Measurements from ENCODE around the gene GP2. TPM values are rescaled to one million over a fixed set of nuclear protein-coding genes. Genes with fewer than 3 reads are reported as not detected.

GP2 gene
- total and polyA plus RNA-seq, 4 donors: 0.08 to 11.9 (median 0.88) TPM; not detected in 1

GRCh38 chr16:20308801-20309590, 18.3 kb downstream of the GP2 start:
- H3K4me1 ChIP-seq (ENCODE audit: control insufficient read depth in 5 of 5, insufficient read depth in 5 of 5, low read length in 5 of 5): no peaks in the 10 kb centered on the region
- no peak for ATAC-seq (ENCODE audit: insufficient read depth, low FRiP score)
- no peak overlapping the region for H3K27ac ChIP-seq (ENCODE audit: low read depth in 1 of 2, low read length in 1 of 2)
- H3K36me3 ChIP-seq (ENCODE audit: control insufficient read depth in 4 of 4, insufficient read depth in 4 of 4, low read length in 4 of 4): no peaks in the 10 kb centered on the region
- H3K9me3 ChIP-seq (ENCODE audit: control insufficient read depth in 4 of 4, insufficient read depth in 3 of 4, low read length in 3 of 4): peaks cover 0 to 3% (median 0%) of the 10 kb centered on the region in 4 donors
- no peak for DNase-seq
- H3K4me3 ChIP-seq: no peak overlapping the region
- no peak overlapping the region for H3K9ac ChIP-seq (ENCODE audit: insufficient read depth in 1 of 2, low read length in 2 of 2)
- no peak for TF ChIP-seq CTCF (IDR thresholded peaks at IDR 0.05; ENCODE audit: control extremely low read depth, extremely low read depth)
- WGBS, 2 donors: 75 to 78% methylated on average over 4 of the region's 4 CpGs
- peaks cover 0 to 6% (median 0%) of the 10 kb centered on the region in 3 donors for H3K27me3 ChIP-seq (ENCODE audit: control insufficient read depth in 3 of 3, insufficient read depth in 3 of 3, low read length in 2 of 3)

- no peak for TF ChIP-seq CTCF (IDR thresholded peaks at IDR 0.05; ENCODE audit: control extremely low read depth, extremely low read depth)
- WGBS, 2 donors: 76 to 88% methylated on average over 4 of the region's 4 CpGs
- Histone ChIP-seq H3K9ac (ENCODE audit: insufficient read depth in 1 of 2, low read length in 2 of 2) (no peak overlapping the region), H3K4me3 (no peak overlapping the region), H3K36me3 (ENCODE audit: control insufficient read depth in 4 of 4, insufficient read depth in 4 of 4, low read length in 4 of 4) (no peaks in the 10 kb centered on the region), H3K9me3 (ENCODE audit: control insufficient read depth in 4 of 4, insufficient read depth in 3 of 4, low read length in 3 of 4) (peaks cover 0 to 3% (median 0%) of the 10 kb centered on the region in 4 donors), H3K4me1 (ENCODE audit: control insufficient read depth in 5 of 5, insufficient read depth in 5 of 5, low read length in 5 of 5) (no peaks in the 10 kb centered on the region), H3K27ac (ENCODE audit: low read depth in 1 of 2, low read length in 1 of 2) (no peak overlapping the region), H3K27me3 (ENCODE audit: control insufficient read depth in 3 of 3, insufficient read depth in 3 of 3, low read length in 2 of 3) (peaks cover 0 to 6% (median 0%) of the 10 kb centered on the region in 3 donors)
- no peak for DNase-seq
- no peak for ATAC-seq (ENCODE audit: insufficient read depth, low FRiP score)
Observed at GRCh38 chr16:20308266-20308665, 19.0 kb downstream of the GP2 start.

GRCh38 chr16:20307791-20308190, 19.5 kb downstream of the GP2 start:
- no peaks in the 10 kb centered on the region for H3K4me1 ChIP-seq (ENCODE audit: control insufficient read depth in 5 of 5, insufficient read depth in 5 of 5, low read length in 5 of 5)
- no peak overlapping the region for H3K9ac ChIP-seq (ENCODE audit: insufficient read depth in 1 of 2, low read length in 2 of 2)
- ATAC-seq (ENCODE audit: insufficient read depth, low FRiP score) (no peak), DNase-seq (no peak)
- no peaks in the 10 kb centered on the region for H3K36me3 ChIP-seq (ENCODE audit: control insufficient read depth in 4 of 4, insufficient read depth in 4 of 4, low read length in 4 of 4)
- H3K27ac ChIP-seq (ENCODE audit: low read depth in 1 of 2, low read length in 1 of 2): no peak overlapping the region
- TF ChIP-seq CTCF (IDR thresholded peaks at IDR 0.05; ENCODE audit: control extremely low read depth, extremely low read depth): no peak
- peaks cover 0 to 3% (median 0%) of the 10 kb centered on the region in 4 donors for H3K9me3 ChIP-seq (ENCODE audit: control insufficient read depth in 4 of 4, insufficient read depth in 3 of 4, low read length in 3 of 4)
- no peak overlapping the region for H3K4me3 ChIP-seq
- peaks cover 0 to 6% (median 0%) of the 10 kb centered on the region in 3 donors for H3K27me3 ChIP-seq (ENCODE audit: control insufficient read depth in 3 of 3, insufficient read depth in 3 of 3, low read length in 2 of 3)
- WGBS, 2 donors: 85 to 89% methylated on average over 7 of the region's 7 CpGs

All from lung (tissue), 12 donors.